Coronary artery (tissue), 2 donors: ENCODE measurements around the gene SLC41A3.

Source experiments
- DNase-seq: peaks from one replicate; pipeline ENCODE4 v3.0.0-alpha.2; 2017; ENCODE audit warnings: low spot score
- H3K27ac ChIP-seq, 2 donors: fragments of 200-600 bp; sonication (generic); one replicate each; pipeline ENCODE4 v1.5.1; 2016 to 2019
- H3K4me3 ChIP-seq: fragments of 200-600 bp; sonication (generic); 2 replicates; pipeline ENCODE4 v1.5.1; 2016; ENCODE audit warnings: mild to moderate bottlenecking, moderate library complexity
- TF ChIP-seq, protein P1 (sequence below): fragments of 200-600 bp; sonication (generic); IDR thresholded peaks from one replicate; pipeline ENCODE4 v1.5.1; 2019; ENCODE audit warnings: antibody characterized with exemption

The SLC41A3 gene

DNA sequence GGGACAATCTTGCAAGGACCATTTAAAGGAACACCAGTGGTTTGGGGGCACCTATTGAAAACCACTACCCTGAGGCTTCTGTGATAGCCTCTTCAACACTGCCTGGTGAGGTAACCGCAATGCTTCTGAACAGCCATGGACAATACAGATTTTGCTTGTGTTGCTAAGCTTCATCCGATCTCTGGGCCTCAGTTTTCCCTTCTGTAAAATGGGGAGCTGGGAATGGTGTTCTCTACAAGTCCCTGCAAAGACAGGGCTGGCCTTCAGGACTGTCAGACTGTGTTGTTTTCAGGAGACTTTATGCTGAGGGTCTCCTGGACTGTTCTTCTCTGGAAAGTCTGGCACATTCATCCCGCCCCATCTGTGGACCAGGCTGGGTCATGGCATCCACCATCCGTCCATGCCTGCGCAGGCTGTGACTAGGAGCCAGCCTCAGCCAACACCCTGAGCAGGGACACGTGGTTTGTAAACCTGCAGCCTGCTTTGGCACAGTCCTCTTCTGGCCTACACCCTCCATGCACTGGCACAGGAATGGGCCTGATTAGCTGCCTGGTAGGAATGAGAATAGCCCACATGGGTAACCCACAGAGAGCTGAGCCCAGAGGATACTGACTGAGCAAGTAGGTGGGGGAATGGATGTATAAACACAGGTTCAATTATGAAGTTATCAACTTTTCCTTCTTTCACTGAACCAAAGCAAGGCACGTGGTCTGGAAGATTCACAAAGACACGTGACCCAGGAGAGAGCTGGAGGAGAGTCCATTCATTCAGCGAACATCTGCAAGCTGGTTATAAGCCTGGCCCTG is 59.7 kb downstream of the SLC41A3 start:
- Histone ChIP-seq H3K4me3 (no peak overlapping the region), H3K27ac (no peak overlapping the region)
- TF ChIP-seq, protein P1, sequence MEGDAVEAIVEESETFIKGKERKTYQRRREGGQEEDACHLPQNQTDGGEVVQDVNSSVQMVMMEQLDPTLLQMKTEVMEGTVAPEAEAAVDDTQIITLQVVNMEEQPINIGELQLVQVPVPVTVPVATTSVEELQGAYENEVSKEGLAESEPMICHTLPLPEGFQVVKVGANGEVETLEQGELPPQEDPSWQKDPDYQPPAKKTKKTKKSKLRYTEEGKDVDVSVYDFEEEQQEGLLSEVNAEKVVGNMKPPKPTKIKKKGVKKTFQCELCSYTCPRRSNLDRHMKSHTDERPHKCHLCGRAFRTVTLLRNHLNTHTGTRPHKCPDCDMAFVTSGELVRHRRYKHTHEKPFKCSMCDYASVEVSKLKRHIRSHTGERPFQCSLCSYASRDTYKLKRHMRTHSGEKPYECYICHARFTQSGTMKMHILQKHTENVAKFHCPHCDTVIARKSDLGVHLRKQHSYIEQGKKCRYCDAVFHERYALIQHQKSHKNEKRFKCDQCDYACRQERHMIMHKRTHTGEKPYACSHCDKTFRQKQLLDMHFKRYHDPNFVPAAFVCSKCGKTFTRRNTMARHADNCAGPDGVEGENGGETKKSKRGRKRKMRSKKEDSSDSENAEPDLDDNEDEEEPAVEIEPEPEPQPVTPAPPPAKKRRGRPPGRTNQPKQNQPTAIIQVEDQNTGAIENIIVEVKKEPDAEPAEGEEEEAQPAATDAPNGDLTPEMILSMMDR = no peak
- DNase-seq = no peak

GRCh38 chr3:126023390-126023789 is 60.5 kb downstream of the SLC41A3 start:
- TF ChIP-seq, protein P1 = no peak
- DNase-seq = no peak
- Histone ChIP-seq H3K4me3 (no peak overlapping the region), H3K27ac (no peak overlapping the region)

DNA sequence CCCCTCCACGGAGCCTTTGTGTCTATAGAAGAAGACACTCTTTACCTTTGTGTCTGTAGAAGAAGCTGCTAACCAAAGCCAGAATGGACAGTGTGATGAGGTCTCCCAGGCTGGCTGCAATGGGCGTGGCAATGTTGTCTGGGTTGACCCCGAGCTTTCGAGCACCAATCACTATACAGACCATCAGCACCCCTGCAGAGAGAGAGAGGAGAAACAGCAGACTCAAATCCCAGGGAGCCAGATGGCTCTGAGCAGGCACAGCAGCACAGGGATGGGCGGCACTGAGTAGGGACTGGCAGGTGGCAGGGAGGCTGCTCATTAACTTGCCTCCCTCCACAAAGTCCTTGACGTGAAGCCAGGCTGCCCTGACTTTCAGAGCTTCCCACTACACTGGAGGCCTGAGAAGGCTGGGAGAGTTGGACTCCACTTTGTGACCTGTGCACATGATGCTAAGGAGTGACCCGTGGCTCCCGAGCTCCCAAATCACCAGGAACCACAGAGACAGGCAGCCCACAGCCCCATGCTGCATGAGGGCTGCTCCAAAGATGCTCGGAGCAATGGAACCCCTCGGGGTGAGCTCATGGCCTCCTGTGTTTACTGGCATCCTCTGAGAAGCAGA is 61.1 kb downstream of the SLC41A3 start:
- TF ChIP-seq, protein P1 = no peak
- H3K4me3 ChIP-seq = no peak overlapping the region
- no peak for DNase-seq
- H3K27ac ChIP-seq = no peak overlapping the region

DNA sequence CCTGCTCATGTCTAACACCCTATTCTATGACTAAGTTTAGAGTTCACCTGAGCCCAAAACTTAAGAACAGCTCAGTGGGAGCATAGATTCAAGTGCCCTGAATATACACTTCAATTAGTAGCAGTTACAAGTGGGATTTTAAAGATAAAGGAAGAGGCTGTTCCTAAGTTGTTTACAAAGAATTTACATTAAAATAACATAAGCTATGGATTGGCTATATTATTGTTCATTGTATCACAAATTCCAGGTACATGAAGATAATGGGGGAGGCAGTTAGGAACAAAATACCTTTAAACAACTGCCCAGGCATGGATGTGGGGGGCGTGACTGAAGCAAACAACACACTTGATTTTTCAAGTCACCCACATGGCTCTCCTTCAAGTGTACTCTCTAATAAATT is 62.2 kb downstream of the SLC41A3 start:
- DNase-seq = no peak
- Histone ChIP-seq H3K27ac (no peak overlapping the region), H3K4me3 (no peak overlapping the region)
- TF ChIP-seq, protein P1 = no peak

GRCh38 chr3:126021224-126021623 is 62.7 kb downstream of the SLC41A3 start:
- H3K27ac ChIP-seq = no peak overlapping the region
- TF ChIP-seq, protein P1 = no peak
- DNase-seq = no peak
- no peak overlapping the region for H3K4me3 ChIP-seq

DNA sequence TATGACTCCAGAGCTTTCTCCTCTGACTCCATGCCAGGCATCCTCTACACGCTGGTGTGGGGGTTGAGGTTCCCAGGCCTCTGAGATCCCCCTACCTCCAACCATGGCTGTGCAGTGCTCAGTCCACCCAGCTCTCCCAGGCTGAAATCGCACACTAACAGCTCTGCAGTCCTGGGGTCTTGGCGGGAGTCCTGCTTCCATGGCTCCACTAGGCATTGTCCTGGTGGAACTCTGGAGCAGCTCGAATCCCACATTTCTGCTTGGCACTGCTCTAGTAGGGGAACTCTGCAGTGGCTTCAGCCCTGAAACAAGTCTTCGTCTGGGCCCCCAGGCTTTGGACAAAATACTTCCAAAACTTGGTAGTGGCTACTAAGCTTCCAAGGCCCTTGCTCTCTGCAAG is 64.2 kb downstream of the SLC41A3 start:
- Histone ChIP-seq H3K4me3 (no peak overlapping the region), H3K27ac (no peak overlapping the region)
- no peak for DNase-seq
- TF ChIP-seq, protein P1 = no peak

DNA sequence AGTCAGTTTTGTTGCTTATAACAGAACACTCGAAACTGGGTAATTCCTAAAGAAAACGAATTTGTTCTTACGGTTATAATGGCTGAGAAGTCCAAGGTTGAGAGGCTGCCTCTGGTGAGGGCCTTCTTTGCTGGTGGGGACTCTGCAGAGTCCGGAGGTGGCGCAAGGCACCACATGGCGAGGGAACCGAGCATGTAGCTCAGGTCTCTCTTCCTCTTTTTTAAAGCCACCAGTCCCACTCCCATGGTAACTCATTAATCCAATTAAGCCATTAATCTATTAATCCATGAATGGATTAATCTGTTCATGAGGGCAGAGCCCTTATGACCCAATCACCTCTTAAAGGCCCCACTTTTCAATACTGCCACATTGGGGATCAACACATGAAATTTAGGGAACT is 64.9 kb downstream of the SLC41A3 start:
- TF ChIP-seq, protein P1 = no peak
- H3K27ac ChIP-seq = no peak overlapping the region
- no peak overlapping the region for H3K4me3 ChIP-seq
- DNase-seq = no peak
